HG03460 (cell line): ENCODE measurements around the gene CSAD.
"Not testable (repeated sequence)": the region's sequence is repeated elsewhere in the genome, so short reads cannot be mapped to it uniquely, and the experiment has no call there.

ENCODE experiments used
- ATAC-seq: cut with Tn5 transposase; IDR thresholded peaks from one replicate; pipeline ENCODE4 v1.9.1; 2021; ENCODE audit not compliant: unreplicated experiment

CSAD gene

GRCh38 chr12:53180931-53181645 is 363 bp upstream of the CSAD start:
- ATAC-seq, result peak; percentile 47

- ATAC-seq, result peak; percentile 9
Measured at GRCh38 chr12:53179687-53180219, 972 bp downstream of the CSAD start.

GRCh38 chr12:53178803-53179202 is 1.9 kb downstream of the CSAD start:
- ATAC-seq, result not testable (repeated sequence)

- ATAC-seq, result not testable (repeated sequence)
Measured at GRCh38 chr12:53177447-53177846, 3.3 kb downstream of the CSAD start.

- no peak for ATAC-seq
Measured at GRCh38 chr12:53176750-53177149, 4.0 kb downstream of the CSAD start.

GRCh38 chr12:53174881-53175491 is 5.7 kb downstream of the CSAD start:
- no peak for ATAC-seq

GRCh38 chr12:53173085-53173715 is 7.5 kb downstream of the CSAD start:
- ATAC-seq, result no peak

GRCh38 chr12:53172352-53172751 is 8.4 kb downstream of the CSAD start:
- no peak for ATAC-seq

- no peak for ATAC-seq
Measured at GRCh38 chr12:53171725-53172329, 8.9 kb downstream of the CSAD start.

- ATAC-seq, result no peak
Measured at GRCh38 chr12:53170876-53171724, 9.6 kb downstream of the CSAD start.

GRCh38 chr12:53170215-53170614 is 10.5 kb downstream of the CSAD start:
- ATAC-seq, result no peak

- ATAC-seq, result no peak
Measured at GRCh38 chr12:53169644-53170043, 11.1 kb downstream of the CSAD start.

GRCh38 chr12:53166837-53167236 is 13.9 kb downstream of the CSAD start:
- ATAC-seq, result no peak

- not testable (repeated sequence) for ATAC-seq
Measured at GRCh38 chr12:53163008-53163407, 17.7 kb downstream of the CSAD start.

GRCh38 chr12:53161119-53161911 is 19.4 kb downstream of the CSAD start:
- ATAC-seq, result no peak

- no peak for ATAC-seq
Measured at GRCh38 chr12:53160673-53161072, 20.1 kb downstream of the CSAD start.

GRCh38 chr12:53160000-53160399 is 20.7 kb downstream of the CSAD start:
- ATAC-seq, result no peak

GRCh38 chr12:53159195-53159839 is 21.4 kb downstream of the CSAD start:
- ATAC-seq, result no peak

- ATAC-seq, result no peak
Measured at GRCh38 chr12:53152390-53152789, 28.3 kb downstream of the CSAD start.
